Spleen (tissue), 11 donors: ENCODE measurements around the gene LRRC8E. TPM values are rescaled to one million over a fixed set of nuclear protein-coding genes. Genes with fewer than 3 reads are reported as not detected.
A peak's percentile ranks its signal among the peaks of the same experiment; 100 is the strongest.
"Not testable (repeated sequence)": the region's sequence is repeated elsewhere in the genome, so short reads cannot be mapped to it uniquely, and the experiment has no call there.

ENCODE experiments used
- DNase-seq: peaks from one replicate; pipeline ENCODE4 v3.0.0-alpha.2; 2020
- H3K27ac ChIP-seq, 8 donors: fragments of 200-600 bp; sonication (generic) in 7 of 8; 1 replicate in 4 of 8; 2 replicates in 4 of 8; pipeline versions ENCODE4 v1.5.0 to v1.8.0; 2016 to 2021; ENCODE audit warnings: inconsistent platforms in 4 of 8, mild to moderate bottlenecking in 4 of 8, moderate library complexity in 1 of 8
- H3K27me3 ChIP-seq, 7 donors: fragments of 200-600 bp; sonication (generic) in 6 of 7; replicated peaks in 1 of 7; 1 replicate in 4 of 7; 2 replicates in 3 of 7; pipeline versions ENCODE4 v1.5.0 to v1.8.0; 2016 to 2021; ENCODE audit warnings: inconsistent platforms in 3 of 7, mild to moderate bottlenecking in 1 of 7
- H3K36me3 ChIP-seq, 6 donors: fragments of 200-600 bp; sonication (generic) in 5 of 6; 1 replicate in 4 of 6; 2 replicates in 2 of 6; pipeline versions ENCODE4 v1.5.0 to v1.8.0; 2016 to 2021; ENCODE audit warnings: inconsistent platforms in 2 of 6
- H3K4me1 ChIP-seq, 6 donors: fragments of 200-600 bp; sonication (generic) in 5 of 6; 1 replicate in 3 of 6; 2 replicates in 3 of 6; pipeline versions ENCODE4 v1.5.0 to v1.8.0; 2016 to 2021; ENCODE audit warnings: inconsistent platforms in 3 of 6
- H3K4me3 ChIP-seq, 8 donors: fragments of 200-600 bp; sonication (generic) in 7 of 8; 1 replicate in 4 of 8; 2 replicates in 4 of 8; pipeline versions ENCODE4 v1.5.0 to v1.8.0; 2016 to 2021; ENCODE audit warnings: inconsistent platforms in 4 of 8, mild to moderate bottlenecking in 4 of 8, moderate library complexity in 2 of 8
- H3K9me3 ChIP-seq, 8 donors: fragments of 200-600 bp; sonication (generic) in 7 of 8; 1 replicate in 4 of 8; 2 replicates in 4 of 8; pipeline versions ENCODE4 v1.5.0 to v1.8.0; 2016 to 2021; ENCODE audit warnings: inconsistent platforms in 4 of 8
- CTCF ChIP-seq, 11 experiments: fragments of 200-600 bp in 7 of 11; fragments of 450-650 bp in 4 of 11; sonication (generic) in 4 of 11; IDR thresholded peaks in 8 of 11; conservative IDR thresholded peaks in 3 of 11; 1 replicate in 7 of 11; 2 replicates in 4 of 11; pipeline versions ENCODE4 v1.4.0 to v1.8.0; 2016 to 2021; ENCODE audit warnings: antibody characterized with exemption in 11 of 11, inconsistent platforms in 4 of 11, mild to moderate bottlenecking in 1 of 11
- POLR2A ChIP-seq, 3 donors: fragments of 450-650 bp; IDR thresholded peaks; one replicate each; pipeline ENCODE4 v1.5.1; 2017; ENCODE audit warnings: antibody characterized with exemption in 3 of 3, mild to moderate bottlenecking in 1 of 3
- POLR2AphosphoS5 ChIP-seq, 3 donors: sonication (generic); formaldehyde crosslinking; IDR thresholded peaks; one replicate each; pipeline ENCODE4 v1.5.1; 2017; ENCODE audit warnings: antibody characterized with exemption in 3 of 3
- WGBS, 5 donors: extraction: QIAGEN DNeasy Blood & Tissue Kit in 3 of 5; methylation state at CpG; one replicate each; pipeline versions ENCODE4 v1.1.5 to v1.1.7; 2013 to 2018; 5-methylcytosine and 5-hydroxymethylcytosine counted together
- intact Hi-C: fragments of 100-400 bp; cut with DNase I; formaldehyde crosslinking; loops from one replicate; pipeline ENCODE4 v1.15.0; 2023; ENCODE audit warnings: low total_unique reads
- polyA plus RNA-seq, 3 donors: library from polyadenylated mRNA; stranded (reverse); fragments of 200-250 nt; gene quantifications; one replicate each; pipeline ENCODE4 v1.2.1, GENCODE V29; 2013
- total RNA-seq, 7 donors: library from RNA; depleted of rRNA in 3 of 7; stranded (reverse); fragments of >200 nt in 3 of 7; fragmentation: NEBNext Ultra II Directional in 4 of 7; extraction: Animal tissue kit (Norgen Biotek cat#: 25700) in 4 of 7; gene quantifications; one replicate each; pipeline versions ENCODE4 v1.1.0 to v1.2.1, GENCODE V29; 2016 to 2021
- donor health status: healthy with polysubstance abuse.
- donor health status: DM: no; HTN: no; CAD: no; lungs with moderate emphysema.
- donor health status: DM: no; HTN: no; CAD: no.
- donor health status: Bipolar disorder and iron deficiency.
- donor health status: healthy.
- donor health status: DM: no; HTN: no; CAD: no.
- donor health status: DM: yes; HTN: yes; CAD: no.

LRRC8E gene
- total and polyA plus RNA-seq, 10 donors = 0.08 to 0.37 TPM; not detected in 8

- H3K27me3 ChIP-seq = peaks cover 2 to 72% (median 35%) of the 10 kb centered on the region in 7 donors
- WGBS, 5 donors = 76 to 89% (median 84%) methylated on average over 4 to 8 of the region's 8 CpGs
- DNase-seq = no peak
- peaks cover 0 to 52% (median 0%) of the 10 kb centered on the region in 6 donors for H3K36me3 ChIP-seq
- TF ChIP-seq POLR2A (IDR thresholded peaks at IDR 0.05) = no peak
- no peak for TF ChIP-seq POLR2AphosphoS5 (IDR thresholded peaks at IDR 0.05)
- no peak for TF ChIP-seq CTCF (IDR thresholded peaks at IDR 0.05 in 8 of 11, conservative IDR thresholded peaks at IDR 0.05 in 3 of 11)
- no peak overlapping the region for H3K27ac ChIP-seq
- no peaks in the 10 kb centered on the region for H3K9me3 ChIP-seq
- no peak overlapping the region for H3K4me3 ChIP-seq
- H3K4me1 ChIP-seq = peaks cover 14 to 32% (median 25%) of the 10 kb centered on the region in 6 donors
- intact Hi-C loops = no loop called here
These were observed 30.6 kb upstream of the LRRC8E start for GRCh38 chr19:7857727-7858108.

DNA sequence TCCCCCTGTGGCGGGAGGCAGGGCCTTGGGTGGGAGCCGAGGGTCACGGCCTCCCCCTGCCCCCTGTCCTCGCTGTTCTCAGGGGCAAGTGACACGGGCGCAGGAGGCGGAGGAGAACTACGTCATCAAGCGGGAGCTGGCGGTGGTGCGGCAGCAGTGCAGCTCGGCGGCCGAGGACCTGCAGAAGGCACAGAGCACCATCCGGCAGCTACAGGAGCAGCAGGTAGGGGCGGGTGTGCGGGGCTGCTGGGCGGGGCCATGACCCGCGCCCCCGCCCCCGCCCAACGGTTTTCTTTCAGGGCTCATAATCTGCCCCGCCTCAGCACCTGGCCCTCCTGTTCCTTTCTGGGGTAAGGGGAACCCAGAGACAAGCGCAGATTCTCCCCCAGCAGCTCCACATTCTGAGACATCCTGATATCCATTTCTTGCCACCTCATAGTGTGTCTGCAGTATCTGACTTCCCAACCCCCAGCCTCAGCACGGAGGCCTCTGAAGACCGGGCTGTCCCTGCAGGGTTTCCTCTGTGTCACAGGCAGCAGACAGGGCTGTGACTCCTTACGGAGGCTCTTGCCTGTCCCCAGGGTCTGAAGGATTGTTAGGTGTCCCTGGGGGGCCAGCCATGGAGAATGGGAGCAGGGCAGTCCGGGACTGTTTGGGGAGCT, 30.1 kb upstream of the LRRC8E start:
- peaks cover 0 to 55% (median 0%) of the 10 kb centered on the region in 6 donors for H3K36me3 ChIP-seq
- no peak for DNase-seq
- TF ChIP-seq POLR2AphosphoS5 (IDR thresholded peaks at IDR 0.05) (peak in 1 of 3 donors; percentile 9), CTCF (IDR thresholded peaks at IDR 0.05 in 8 of 11, conservative IDR thresholded peaks at IDR 0.05 in 3 of 11) (no peak), POLR2A (IDR thresholded peaks at IDR 0.05) (no peak)
- H3K27ac ChIP-seq = no peak overlapping the region
- peaks cover 10 to 33% (median 23%) of the 10 kb centered on the region in 6 donors for H3K4me1 ChIP-seq
- no peak overlapping the region for H3K4me3 ChIP-seq
- intact Hi-C loops = no loop called here
- 57 to 80% (median 74%) methylated on average over 23 to 29 of the region's 29 CpGs for WGBS, 5 donors
- no peaks in the 10 kb centered on the region for H3K9me3 ChIP-seq
- peaks cover 2 to 77% (median 41%) of the 10 kb centered on the region in 7 donors for H3K27me3 ChIP-seq

DNA sequence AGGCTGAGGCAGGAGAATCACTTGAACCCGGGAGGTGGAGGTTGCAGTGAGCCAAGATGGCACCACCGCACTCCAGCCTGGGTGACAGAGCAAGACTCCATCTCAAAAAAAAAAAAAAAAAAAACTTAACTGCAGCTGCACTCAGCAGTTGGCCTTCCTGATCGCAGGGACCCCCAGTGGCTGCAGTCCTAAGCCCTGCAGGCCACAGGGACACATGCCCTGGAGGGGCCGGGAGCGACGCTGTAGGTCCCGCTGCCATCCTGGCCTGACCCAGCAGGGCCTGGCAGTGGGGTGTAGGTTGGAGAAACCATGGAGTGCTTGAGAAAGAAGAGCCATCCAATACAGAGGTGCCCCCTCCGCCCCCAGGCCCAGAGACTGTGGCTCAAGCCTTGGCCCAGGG, 29.2 kb upstream of the LRRC8E start:
- intact Hi-C loops, H3K9me3 ChIP-seq, H3K27ac ChIP-seq, H3K4me3 ChIP-seq: not testable (repeated sequence)
- Histone ChIP-seq H3K4me1 (peaks cover 8 to 31% (median 20%) of the 10 kb centered on the region in 6 donors), H3K27me3 (peaks cover 2 to 85% (median 49%) of the 10 kb centered on the region in 7 donors), H3K36me3 (peaks cover 0 to 63% (median 0%) of the 10 kb centered on the region in 6 donors)
- DNase-seq = peak; percentile 31
- WGBS, 5 donors = 94 to 98% (median 94%) methylated on average over 8 of the region's 8 CpGs

DNA sequence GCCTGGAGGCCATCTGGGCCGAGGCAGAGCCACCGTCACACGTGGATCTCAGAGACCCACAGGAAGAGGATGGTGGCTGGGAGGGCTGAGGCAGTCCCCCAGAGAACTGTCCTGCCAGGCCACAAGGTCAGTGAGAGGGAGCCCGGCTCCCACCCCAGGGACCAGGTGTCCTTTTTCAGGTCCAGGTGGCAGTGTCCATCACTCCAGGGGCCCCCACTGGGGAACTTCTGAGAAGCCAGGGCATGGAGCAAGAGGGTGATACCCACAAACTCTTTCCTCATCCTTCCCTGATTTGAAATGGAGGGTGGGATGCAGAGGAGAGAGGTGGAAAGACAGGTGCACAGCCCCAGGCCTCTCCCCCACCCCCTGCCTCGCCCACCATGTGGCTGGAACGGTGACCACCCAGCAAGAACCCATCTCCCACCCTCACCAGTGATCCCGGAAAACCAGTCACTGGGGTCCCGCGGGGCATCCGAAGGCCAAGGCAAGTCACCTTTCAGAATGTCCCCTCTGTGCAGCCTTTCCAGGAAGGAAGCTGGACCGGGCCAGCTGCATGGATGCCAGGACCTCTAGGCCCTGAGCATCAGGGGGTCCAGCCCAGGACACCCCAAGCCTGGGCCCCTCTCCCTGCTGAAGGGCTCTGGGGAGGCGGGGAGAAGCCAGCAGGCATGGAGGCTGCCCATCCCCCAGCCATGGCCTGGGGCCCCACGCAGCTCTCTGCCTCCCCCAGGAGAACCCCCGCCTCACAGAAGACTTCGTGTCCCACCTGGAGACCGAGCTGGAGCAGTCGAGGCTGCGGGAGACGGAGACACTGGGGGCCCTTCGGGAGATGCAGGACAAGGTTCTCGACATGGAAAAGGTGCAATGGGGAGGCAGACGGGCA, 28.2 kb upstream of the LRRC8E start:
- Histone ChIP-seq H3K4me3 (no peak overlapping the region), H3K9me3 (no peaks in the 10 kb centered on the region), H3K27ac (no peak overlapping the region), H3K36me3 (peaks cover 0 to 64% (median 0%) of the 10 kb centered on the region in 6 donors), H3K4me1 (peaks cover 8 to 38% (median 21%) of the 10 kb centered on the region in 6 donors), H3K27me3 (peaks cover 2 to 95% (median 55%) of the 10 kb centered on the region in 7 donors)
- TF ChIP-seq CTCF (IDR thresholded peaks at IDR 0.05 in 8 of 11, conservative IDR thresholded peaks at IDR 0.05 in 3 of 11) = no peak
- no peak for TF ChIP-seq POLR2A (IDR thresholded peaks at IDR 0.05)
- no peak for TF ChIP-seq POLR2AphosphoS5 (IDR thresholded peaks at IDR 0.05)
- peak; percentile 40 for DNase-seq
- WGBS, 5 donors = 88 to 92% (median 88%) methylated on average over 15 to 22 of the region's 22 CpGs
- intact Hi-C loops = no loop called here
